ENCODE results near the gene ITGB2.

The ITGB2 gene

DNA sequence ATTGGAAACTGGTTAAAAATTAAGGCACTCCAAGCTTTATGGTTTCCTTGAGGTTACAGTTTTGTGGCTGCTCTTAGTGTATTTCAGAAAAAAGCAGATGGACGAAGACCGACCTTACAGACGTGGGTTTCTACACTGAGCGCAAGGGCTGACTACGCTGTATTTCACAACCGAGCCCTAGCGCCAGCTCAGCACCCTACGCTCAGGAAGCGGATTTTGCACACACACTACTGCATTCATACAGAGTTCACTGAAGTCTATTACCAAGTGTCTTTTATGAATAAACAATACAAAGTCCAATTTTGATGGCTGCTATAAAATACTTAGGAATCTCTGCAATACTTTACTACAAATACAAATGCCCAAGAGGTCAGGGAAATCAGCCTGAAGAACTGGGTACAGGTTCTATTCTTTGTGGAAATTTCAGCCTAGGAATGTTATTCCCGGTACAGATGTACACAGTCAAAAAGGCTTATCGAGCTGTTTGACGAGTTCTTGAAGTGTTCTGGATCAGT lies 71.0 kb downstream of the ITGB2 start:
- H3K4me3 ChIP-seq (ENCODE audit: low read length) = no peak overlapping the region
- no peak for TF ChIP-seq CTCF (conservative IDR thresholded peaks at IDR 0.05; ENCODE audit: low read depth, low read length)
- no peak for DNase-seq (ENCODE audit: low read depth)

GRCh38 chr21:44848821-44849521 lies 71.7 kb downstream of the ITGB2 start:
- TF ChIP-seq CTCF (conservative IDR thresholded peaks at IDR 0.05; ENCODE audit: low read depth, low read length) = no peak
- no peak for DNase-seq (ENCODE audit: low read depth)
- no peak overlapping the region for H3K4me3 ChIP-seq (ENCODE audit: low read length)

DNA sequence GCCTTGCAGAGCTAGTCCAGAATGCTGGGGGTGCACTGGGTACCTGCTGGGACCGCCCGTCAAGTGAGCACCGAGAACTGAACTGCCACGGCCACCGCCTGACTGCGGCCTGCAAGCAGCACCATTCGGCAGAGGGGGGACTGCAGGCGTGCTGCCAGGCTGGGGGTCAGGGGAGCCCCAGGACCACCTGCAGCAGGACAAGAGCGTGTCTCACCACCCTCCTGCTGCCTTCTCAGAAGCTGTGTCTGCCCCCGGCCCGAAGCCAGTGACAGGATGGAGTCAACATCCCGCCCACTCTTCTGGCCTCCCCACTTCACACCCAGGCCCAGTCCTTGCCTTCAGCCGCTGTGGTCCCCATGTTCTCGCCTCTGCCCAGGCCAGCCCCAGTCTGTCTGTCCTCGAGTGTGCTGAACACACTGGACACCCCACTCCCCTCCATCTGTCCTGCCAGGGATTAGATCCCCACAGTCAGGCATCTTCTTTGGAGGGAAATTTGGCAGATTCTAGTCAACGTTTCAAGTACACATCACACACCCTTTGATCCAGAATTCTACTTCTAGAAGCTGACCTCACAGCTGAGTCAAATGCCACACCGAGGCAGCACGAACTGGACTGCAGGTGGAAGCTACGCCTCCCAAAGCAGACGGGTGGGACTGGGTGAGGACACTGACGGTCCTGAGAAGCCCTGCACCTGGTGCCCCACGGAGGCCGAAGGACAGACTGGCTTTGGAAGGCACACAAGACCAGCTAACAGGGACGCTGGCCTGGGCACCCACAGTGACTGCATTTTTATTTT lies 73.2 kb downstream of the ITGB2 start:
- DNase-seq (ENCODE audit: low read depth) = no peak
- TF ChIP-seq CTCF (conservative IDR thresholded peaks at IDR 0.05; ENCODE audit: low read depth, low read length) = no peak
- no peak overlapping the region for H3K4me3 ChIP-seq (ENCODE audit: low read length)

DNA sequence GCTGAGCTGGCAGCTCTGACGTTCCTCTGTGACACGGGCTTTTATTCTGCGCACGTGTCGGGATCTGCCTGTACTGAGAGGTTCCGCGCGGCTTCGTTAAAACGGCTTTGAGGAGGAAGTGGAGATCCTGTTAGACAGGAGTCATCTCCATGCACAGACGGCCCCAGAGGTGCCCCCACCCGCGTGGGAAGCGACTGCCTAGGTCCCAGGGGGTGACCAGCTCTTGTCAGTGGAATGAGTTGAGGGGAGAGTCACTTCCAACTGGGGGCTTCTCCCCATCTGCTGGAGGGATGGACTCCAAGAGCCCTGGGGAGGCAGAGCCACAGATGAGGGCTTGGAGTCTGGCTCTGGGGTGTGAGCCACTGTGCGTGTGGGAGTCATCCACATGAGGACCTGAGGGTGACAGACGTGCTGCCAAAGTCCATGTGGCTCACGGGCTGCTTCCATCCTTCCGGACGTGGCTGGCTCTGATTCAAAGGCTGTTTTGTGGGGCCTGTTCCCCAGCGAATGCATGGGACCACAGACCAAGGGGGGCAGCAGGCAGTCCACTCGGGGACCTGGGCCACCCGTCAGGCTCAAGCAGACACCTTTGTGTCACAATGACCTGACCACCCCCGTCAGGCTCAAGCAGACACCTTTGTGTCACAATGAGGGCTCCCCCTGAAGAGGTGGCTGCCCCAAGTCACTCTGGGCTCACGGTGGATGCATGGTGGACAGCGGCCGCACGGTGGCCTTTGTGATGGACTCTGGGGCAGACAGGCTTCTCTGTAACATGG lies 74.0 kb downstream of the ITGB2 start:
- no peak overlapping the region for H3K4me3 ChIP-seq (ENCODE audit: low read length)
- no peak for TF ChIP-seq CTCF (conservative IDR thresholded peaks at IDR 0.05; ENCODE audit: low read depth, low read length)
- no peak for DNase-seq (ENCODE audit: low read depth)

DNA sequence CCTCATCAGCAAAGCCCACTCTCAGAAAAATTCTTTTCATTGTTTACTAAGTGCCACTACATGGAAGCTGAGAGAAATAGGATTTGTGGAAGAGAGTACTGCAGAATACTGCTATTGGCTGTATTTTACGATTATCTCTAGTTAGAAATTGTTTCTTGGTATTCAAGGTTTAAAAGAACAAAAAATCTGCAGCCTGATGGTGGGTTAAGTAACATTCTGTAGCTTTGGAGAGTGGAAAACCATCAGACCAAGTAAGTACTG lies 74.5 kb downstream of the ITGB2 start:
- DNase-seq (ENCODE audit: low read depth) = no peak
- no peak for TF ChIP-seq CTCF (conservative IDR thresholded peaks at IDR 0.05; ENCODE audit: low read depth, low read length)
- H3K4me3 ChIP-seq (ENCODE audit: low read length) = peak overlapping the region; percentile 22

GRCh38 chr21:44845418-44846223 lies 75.1 kb downstream of the ITGB2 start:
- TF ChIP-seq CTCF (conservative IDR thresholded peaks at IDR 0.05; ENCODE audit: low read depth, low read length) = peak; percentile 54
- no peak for DNase-seq (ENCODE audit: low read depth)
- H3K4me3 ChIP-seq (ENCODE audit: low read length) = peak overlapping the region; percentile 22
